Sigmoid colon (tissue), 7 donors: ENCODE measurements around the gene C19orf12. TPM values are rescaled to one million over a fixed set of nuclear protein-coding genes. Genes with fewer than 3 reads are reported as not detected.

Experiments
- DNase-seq: peaks from one replicate; pipeline ENCODE4 v3.0.0-alpha.2; 2019
- H3K27ac ChIP-seq, 4 donors: fragments of 200-600 bp; sonication (generic); one replicate each; pipeline ENCODE4 v1.5.1; 2016 to 2019; ENCODE audit warnings: mild to moderate bottlenecking in 1 of 4
- H3K27me3 ChIP-seq, 3 donors: fragments of 200-600 bp; sonication (generic); one replicate each; pipeline ENCODE4 v1.5.1; 2019; ENCODE audit warnings: mild to moderate bottlenecking in 1 of 3
- H3K36me3 ChIP-seq, 4 donors: fragments of 200-600 bp; sonication (generic); one replicate each; pipeline ENCODE4 v1.5.1; 2016 to 2019
- H3K4me1 ChIP-seq, 4 donors: fragments of 200-600 bp; sonication (generic); one replicate each; pipeline ENCODE4 v1.5.1; 2017 to 2019
- H3K4me3 ChIP-seq, 4 donors: fragments of 200-600 bp; sonication (generic); one replicate each; pipeline ENCODE4 v1.5.1; 2017 to 2019; ENCODE audit warnings: mild to moderate bottlenecking in 2 of 4, moderate library complexity in 1 of 4
- H3K9me3 ChIP-seq, 4 donors: fragments of 200-600 bp in 3 of 4; sonication (generic) in 3 of 4; one replicate each; pipeline versions ENCODE4 v1.5.1 to v1.6.1; 2013 to 2019
- CTCF ChIP-seq, 4 experiments: fragments of 450-650 bp in 3 of 4; fragments of 200-600 bp in 1 of 4; IDR thresholded peaks; one replicate each; pipeline ENCODE4 v1.5.1; 2016 to 2019; ENCODE audit warnings: antibody characterized with exemption in 4 of 4, mild to moderate bottlenecking in 3 of 4, moderate library complexity in 2 of 4
- EP300 ChIP-seq, 4 donors: sonication (generic); formaldehyde crosslinking; IDR thresholded peaks; one replicate each; pipeline ENCODE4 v1.6.1; 2017; ENCODE audit warnings: antibody characterized with exemption in 4 of 4
- POLR2A ChIP-seq, 2 donors: fragments of 450-650 bp; IDR thresholded peaks; one replicate each; pipeline ENCODE4 v1.6.1; 2016; ENCODE audit warnings: antibody characterized with exemption in 2 of 2, mild to moderate bottlenecking in 2 of 2, moderate library complexity in 2 of 2
- POLR2AphosphoS5 ChIP-seq, 4 donors: sonication (generic); formaldehyde crosslinking; IDR thresholded peaks; one replicate each; pipeline ENCODE4 v1.6.1; 2017; ENCODE audit warnings: antibody characterized with exemption in 4 of 4
- WGBS, 2 donors: extraction: QIAGEN DNeasy Blood & Tissue Kit; methylation state at CpG; one replicate each; pipeline ENCODE4 v1.1.7; 2013; 5-methylcytosine and 5-hydroxymethylcytosine counted together
- intact Hi-C: fragments of 100-400 bp; cut with DNase I; formaldehyde crosslinking; loops from one replicate; pipeline ENCODE4 v1.15.1; 2023
- polyA plus RNA-seq, 3 donors: library from polyadenylated mRNA; stranded (reverse); fragments of 200-250 nt; gene quantifications; one replicate each; pipeline ENCODE4 v1.2.3, GENCODE V29; 2013
- total RNA-seq, 4 donors: library from RNA; depleted of rRNA; stranded (reverse); fragments of >200 nt; gene quantifications; one replicate each; pipeline ENCODE4 v1.1.0, GENCODE V29; 2016
- donor health status: healthy with polysubstance abuse.
- donor health status: Bipolar disorder and iron deficiency.
- donor health status: healthy.

C19orf12 gene
- total and polyA plus RNA-seq, 7 donors: 13.2 to 36.0 (median 32.1) TPM

DNA sequence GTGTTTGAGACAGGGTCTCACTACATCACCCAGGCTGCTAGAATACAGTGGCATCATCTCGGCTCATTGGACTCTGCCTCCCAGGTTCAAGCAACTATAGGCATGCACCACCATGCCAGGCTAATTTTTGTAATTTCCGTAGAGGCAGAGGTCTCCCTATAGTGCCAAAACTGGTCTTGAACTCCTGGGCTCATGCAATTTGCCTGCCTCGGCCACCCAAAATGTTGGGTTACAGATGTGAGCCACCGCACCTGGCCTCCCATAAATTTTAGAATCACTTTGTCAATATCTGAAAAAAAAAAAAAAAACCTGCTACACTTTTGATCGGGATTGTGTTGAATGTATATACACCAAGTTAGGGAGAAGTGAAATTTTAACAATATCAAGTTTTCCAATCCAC lies 61.7 kb downstream of the C19orf12 start:
- no peaks in the 10 kb centered on the region for H3K36me3 ChIP-seq
- no peaks in the 10 kb centered on the region for H3K4me1 ChIP-seq
- no peaks in the 10 kb centered on the region for H3K27me3 ChIP-seq
- DNase-seq: peak; percentile 6
- peaks cover 0 to 5% (median 0%) of the 10 kb centered on the region in 4 donors for H3K9me3 ChIP-seq
- intact Hi-C loops: no loop called here
- TF ChIP-seq POLR2A (IDR thresholded peaks at IDR 0.05): no peak
- no peak for TF ChIP-seq CTCF (IDR thresholded peaks at IDR 0.05)
- TF ChIP-seq POLR2AphosphoS5 (IDR thresholded peaks at IDR 0.05): no peak
- TF ChIP-seq EP300 (IDR thresholded peaks at IDR 0.05): no peak
- WGBS, 2 donors: 88 to 91% methylated on average over 5 of the region's 5 CpGs
- no peak overlapping the region for H3K27ac ChIP-seq
- no peak overlapping the region for H3K4me3 ChIP-seq

- peak; percentile 8 for DNase-seq
- TF ChIP-seq POLR2A (IDR thresholded peaks at IDR 0.05): no peak
- Histone ChIP-seq H3K4me1 (no peaks in the 10 kb centered on the region), H3K9me3 (peaks cover 0 to 5% (median 0%) of the 10 kb centered on the region in 4 donors), H3K27ac (no peak overlapping the region), H3K4me3 (no peak overlapping the region), H3K36me3 (no peaks in the 10 kb centered on the region), H3K27me3 (no peaks in the 10 kb centered on the region)
- intact Hi-C loops: no loop called here
- WGBS, 2 donors: 70 to 84% methylated on average over 7 of the region's 7 CpGs
Measured at GRCh38 chr19:29651622-29652394, 63.3 kb downstream of the C19orf12 start.

- H3K36me3 ChIP-seq: no peaks in the 10 kb centered on the region
- 64 to 66% methylated on average over 7 of the region's 7 CpGs for WGBS, 2 donors
- intact Hi-C loops: no loop called here
Measured at GRCh38 chr19:29650772-29651387, 64.2 kb downstream of the C19orf12 start.

More at GRCh38 chr19:29650772-29651387, 64.2 kb downstream of the C19orf12 start:
- no peak overlapping the region for H3K4me3 ChIP-seq
- TF ChIP-seq CTCF (IDR thresholded peaks at IDR 0.05) (no peak), POLR2AphosphoS5 (IDR thresholded peaks at IDR 0.05) (no peak), EP300 (IDR thresholded peaks at IDR 0.05) (no peak), POLR2A (IDR thresholded peaks at IDR 0.05) (no peak)
- peaks cover 0 to 4% (median 0%) of the 10 kb centered on the region in 4 donors for H3K4me1 ChIP-seq
- no peaks in the 10 kb centered on the region for H3K27me3 ChIP-seq
- peaks cover 0 to 5% (median 0%) of the 10 kb centered on the region in 4 donors for H3K9me3 ChIP-seq
- no peak overlapping the region for H3K27ac ChIP-seq
- peak; percentile 2 for DNase-seq

Other genes with a start within 250 kb of the C19orf12 start
- gene VSTM2B, start 189.3 kb downstream of the C19orf12 start, total RNA-seq: under 1 TPM in 1 of 4 donors, not detected in 3; 0.41 TPM
- not detected for gene VSTM2B, start 189.3 kb downstream of the C19orf12 start, polyA plus RNA-seq
- gene POP4, start 109.0 kb downstream of the C19orf12 start, total RNA-seq: 10 to 100 TPM; 33.5 to 58.5 (median 52.1) TPM
- gene POP4, start 109.0 kb downstream of the C19orf12 start, polyA plus RNA-seq: 100 to 1,000 TPM in 1 of 3 donors, 10 to 100 TPM in 2; 68.5 to 103 (median 92.1) TPM
- gene PLEKHF1, start 49.8 kb downstream of the C19orf12 start, total RNA-seq: 10 to 100 TPM; 19.4 to 34.6 (median 22.6) TPM
- 10 to 100 TPM in 1 of 3 donors, 1 to 10 TPM in 2; 1.2 to 13.0 (median 6.0) TPM for gene PLEKHF1, start 49.8 kb downstream of the C19orf12 start, polyA plus RNA-seq
- gene CCNE1, start 96.7 kb upstream of the C19orf12 start, total RNA-seq: 10 to 100 TPM in 1 of 4 donors, 1 to 10 TPM in 3; 2.3 to 13.8 (median 3.6) TPM
- gene CCNE1, start 96.7 kb upstream of the C19orf12 start, polyA plus RNA-seq: 1 to 10 TPM; 2.4 to 7.9 (median 4.4) TPM
- gene URI1, start 227.0 kb upstream of the C19orf12 start, total RNA-seq: 10 to 100 TPM; 54.6 to 69.2 (median 60.6) TPM
- gene URI1, start 227.0 kb upstream of the C19orf12 start, polyA plus RNA-seq: 10 to 100 TPM; 20.8 to 34.2 (median 29.1) TPM